ENCODE data around the gene WIPF1. TPM values are rescaled to one million over a fixed set of nuclear protein-coding genes. Genes with fewer than 3 reads are reported as not detected.

Gene WIPF1
- total RNA-seq, 1 donor: 20.5 TPM

GRCh38 chr2:174527101-174527721 is 70.4 kb downstream of the WIPF1 start:
- H3K4me3 ChIP-seq (ENCODE audit: low read depth, low read length): no peak overlapping the region
- DNase-seq (ENCODE audit: low read depth): no peak
- no peak for TF ChIP-seq CTCF (IDR thresholded peaks at IDR 0.05; ENCODE audit: insufficient read depth, low read length)

GRCh38 chr2:174524527-174524926 is 73.1 kb downstream of the WIPF1 start:
- no peak overlapping the region for H3K4me3 ChIP-seq (ENCODE audit: low read depth, low read length)
- no peak for DNase-seq (ENCODE audit: low read depth)
- no peak for TF ChIP-seq CTCF (IDR thresholded peaks at IDR 0.05; ENCODE audit: insufficient read depth, low read length)

GRCh38 chr2:174522553-174522952 is 75.1 kb downstream of the WIPF1 start:
- TF ChIP-seq CTCF (IDR thresholded peaks at IDR 0.05; ENCODE audit: insufficient read depth, low read length): peak; percentile 36
- DNase-seq (ENCODE audit: low read depth): peak; percentile 40

GRCh38 chr2:174518395-174518794 is 79.2 kb downstream of the WIPF1 start:
- no peak for TF ChIP-seq CTCF (IDR thresholded peaks at IDR 0.05; ENCODE audit: insufficient read depth, low read length)
- no peak for DNase-seq (ENCODE audit: low read depth)
- no peak overlapping the region for H3K4me3 ChIP-seq (ENCODE audit: low read depth, low read length)

More at GRCh38 chr2:174522553-174522952, 75.1 kb downstream of the WIPF1 start:
- no peak overlapping the region for H3K4me3 ChIP-seq (ENCODE audit: low read depth, low read length)

GRCh38 chr2:174516501-174517378 is 80.9 kb downstream of the WIPF1 start:
- no peak overlapping the region for H3K4me3 ChIP-seq (ENCODE audit: low read depth, low read length)
- TF ChIP-seq CTCF (IDR thresholded peaks at IDR 0.05; ENCODE audit: insufficient read depth, low read length): no peak
- no peak for DNase-seq (ENCODE audit: low read depth)

- DNase-seq (ENCODE audit: low read depth): no peak
- no peak for TF ChIP-seq CTCF (IDR thresholded peaks at IDR 0.05; ENCODE audit: insufficient read depth, low read length)
- H3K4me3 ChIP-seq (ENCODE audit: low read depth, low read length): no peak overlapping the region
Measured at GRCh38 chr2:174512345-174512744, 85.3 kb downstream of the WIPF1 start.
